Activated B cell treated with CpG ODN at 0.5 μM for 24 hours (primary cell): ENCODE data around the gene PRKCH. TPM values are rescaled to one million over a fixed set of nuclear protein-coding genes. Genes with fewer than 3 reads are reported as not detected.

Experiments used
- ATAC-seq: fragments of 200-7000 bp; cut with Tn5 transposase; one replicate; pipeline ENCODE4 v1.10.0; 2021; ENCODE audit warnings: low read depth, mild to moderate bottlenecking, moderate library complexity
- CTCF ChIA-PET: fragments of 350-600 bp; sonication (Branson Sonifier 250); formaldehyde crosslinking; loops from one replicate; lab custom pipeline; 2021; ENCODE audit warnings: antibody characterized with exemption; lab: Charles Lee
- POLR2A ChIA-PET: fragments of 350-600 bp; sonication (Branson Sonifier 250); formaldehyde crosslinking; loops from one replicate; lab custom pipeline; 2021; ENCODE audit warnings: antibody characterized with exemption; lab: Charles Lee
- DNase-seq: peaks from one replicate; pipeline ENCODE4 v3.0.0; 2022
- H3K27ac Mint-ChIP-seq: one replicate; pipeline ENCODE4 v1.8.0; 2020; ENCODE audit warnings: mixed read lengths
- H3K27me3 Mint-ChIP-seq: one replicate; pipeline ENCODE4 v1.8.0; 2021; ENCODE audit warnings: mixed read lengths
- H3K36me3 Mint-ChIP-seq: one replicate; pipeline ENCODE4 v1.8.0; 2021; ENCODE audit warnings: low read depth, mixed read lengths
- H3K4me1 Mint-ChIP-seq: one replicate; pipeline ENCODE4 v1.8.0; 2021; ENCODE audit warnings: mixed read lengths
- H3K4me3 Mint-ChIP-seq: one replicate; pipeline ENCODE4 v1.8.0; 2020; ENCODE audit warnings: mild to moderate bottlenecking, mixed read lengths
- H3K9me3 Mint-ChIP-seq: one replicate; pipeline ENCODE4 v1.8.0; 2020; ENCODE audit warnings: mixed read lengths
- CTCF ChIP-seq: fragments of 200-600 bp; IDR thresholded peaks from one replicate; pipeline ENCODE4 v1.8.0; 2022; ENCODE audit warnings: antibody characterized with exemption, mild to moderate bottlenecking
- intact Hi-C: fragments of 100-400 bp; cut with micrococcal nuclease; formaldehyde crosslinking; loops from one replicate; pipeline ENCODE4 v1.15.1; 2024
- total RNA-seq: library from RNA; stranded (reverse); gene quantifications from 2 replicates; pipeline ENCODE4 v1.2.3, GENCODE V29; 2022

PRKCH gene
- total RNA-seq, 1 donor from 2014 or later: 4.6 TPM

GRCh38 chr14:61347826-61348443, 26.6 kb downstream of the PRKCH start:
- peaks cover 32% of the 10 kb centered on the region for H3K4me1 Mint-ChIP-seq
- POLR2A ChIA-PET: no interaction called here

GRCh38 chr14:61350427-61351270, 29.3 kb downstream of the PRKCH start:
- ATAC-seq: no peak
- no peak for DNase-seq
- H3K4me3 Mint-ChIP-seq: no peak overlapping the region
- no peak for TF ChIP-seq CTCF
- POLR2A ChIA-PET: no interaction called here
- peaks cover 19% of the 10 kb centered on the region for H3K4me1 Mint-ChIP-seq
- no peaks in the 10 kb centered on the region for H3K9me3 Mint-ChIP-seq
- H3K36me3 Mint-ChIP-seq: no peaks in the 10 kb centered on the region
- no peak overlapping the region for H3K27ac Mint-ChIP-seq
- no peaks in the 10 kb centered on the region for H3K27me3 Mint-ChIP-seq
- CTCF ChIA-PET: no interaction called here
- intact Hi-C loops: no loop called here

More at GRCh38 chr14:61347826-61348443, 26.6 kb downstream of the PRKCH start:
- Mint-ChIP-seq H3K27ac (no peak overlapping the region), H3K36me3 (no peaks in the 10 kb centered on the region), H3K4me3 (no peak overlapping the region), H3K9me3 (no peaks in the 10 kb centered on the region), H3K27me3 (no peaks in the 10 kb centered on the region)
- DNase-seq (no peak), ATAC-seq (no peak)
- CTCF ChIA-PET: no interaction called here
- intact Hi-C loops: no loop called here
- TF ChIP-seq CTCF: no peak

GRCh38 chr14:61351477-61351876, 30.1 kb downstream of the PRKCH start:
- Mint-ChIP-seq H3K4me1 (peaks cover 19% of the 10 kb centered on the region), H3K9me3 (no peaks in the 10 kb centered on the region), H3K27ac (no peak overlapping the region), H3K36me3 (no peaks in the 10 kb centered on the region), H3K4me3 (no peak overlapping the region), H3K27me3 (no peaks in the 10 kb centered on the region)
- ATAC-seq (no peak), DNase-seq (no peak)
- POLR2A ChIA-PET: no interaction called here
- CTCF ChIA-PET: no interaction called here
- intact Hi-C loops: no loop called here
- no peak for TF ChIP-seq CTCF

- Mint-ChIP-seq H3K9me3 (no peaks in the 10 kb centered on the region), H3K4me3 (no peak overlapping the region), H3K27ac (no peak overlapping the region), H3K36me3 (no peaks in the 10 kb centered on the region), H3K27me3 (no peaks in the 10 kb centered on the region), H3K4me1 (peaks cover 9% of the 10 kb centered on the region)
- ATAC-seq (no peak), DNase-seq (no peak)
- POLR2A ChIA-PET: no interaction called here
- no peak for TF ChIP-seq CTCF
- CTCF ChIA-PET: no interaction called here
- intact Hi-C loops: no loop called here
Measured at GRCh38 chr14:61355892-61356325, 34.5 kb downstream of the PRKCH start.

- Mint-ChIP-seq H3K27me3 (no peaks in the 10 kb centered on the region), H3K27ac (no peak overlapping the region), H3K4me3 (no peak overlapping the region), H3K36me3 (no peaks in the 10 kb centered on the region), H3K9me3 (no peaks in the 10 kb centered on the region), H3K4me1 (peaks cover 2% of the 10 kb centered on the region)
- no peak for TF ChIP-seq CTCF
- no peak for ATAC-seq
- intact Hi-C loops: no loop called here
- ChIA-PET POLR2A (no interaction called here), CTCF (no interaction called here)
- DNase-seq: no peak
Measured at GRCh38 chr14:61357123-61357522, 35.7 kb downstream of the PRKCH start.
